HL-60 (cell line): ENCODE data around the gene EXOC3L2.

Experiments used
- DNase-seq, 2 experiments: peaks; one replicate each; pipeline ENCODE4 v3.0.0-alpha.2; 2010 to 2020; ENCODE audit warnings: low read depth in 1 of 2, low spot score in 1 of 2
- H3K27ac ChIP-seq: fragments of 250-450 bp; sonication (Bioruptor Pico); replicated peaks from 2 replicates; pipeline ENCODE4 v1.5.1; 2020; ENCODE audit warnings: mild to moderate bottlenecking, moderate library complexity
- H3K27me3 ChIP-seq: fragments of 250-450 bp; sonication (Bioruptor Pico); 2 replicates; pipeline ENCODE4 v1.5.1; 2021; ENCODE audit warnings: mild to moderate bottlenecking, moderate library complexity; ENCODE audit not compliant: insufficient read depth, poor library complexity, severe bottlenecking
- H3K4me3 ChIP-seq: replicated peaks from 2 replicates; pipeline ENCODE4 v1.5.1; 2011; ENCODE audit warnings: mild to moderate bottlenecking, control low read depth, low read length; ENCODE audit not compliant: insufficient read depth
- CTCF ChIP-seq: IDR thresholded peaks from one replicate; pipeline ENCODE4 v1.5.1; 2011; ENCODE audit warnings: low read length, control low read depth, inconsistent platforms; ENCODE audit not compliant: insufficient read depth
- GABPA ChIP-seq: IDR thresholded peaks from 2 replicates; pipeline ENCODE4 v1.6.1; 2012; ENCODE audit warnings: low read depth
- POLR2AphosphoS5 ChIP-seq: IDR thresholded peaks from 2 replicates; pipeline ENCODE4 v1.6.1; 2012; ENCODE audit warnings: low read depth
- REST ChIP-seq: IDR thresholded peaks from 2 replicates; pipeline ENCODE4 v1.6.1; 2012; ENCODE audit warnings: low read depth; ENCODE audit not compliant: insufficient replicate concordance
- SPI1 ChIP-seq: IDR thresholded peaks from 2 replicates; pipeline ENCODE4 v1.6.1; 2012; ENCODE audit warnings: low read depth, mild to moderate bottlenecking, borderline replicate concordance

The EXOC3L2 gene

GRCh38 chr19:45251452-45252354 lies 6.5 kb upstream of the EXOC3L2 start:
- no peak for TF ChIP-seq GABPA
- no peak for TF ChIP-seq SPI1
- no peak for TF ChIP-seq CTCF
- no peak for TF ChIP-seq POLR2AphosphoS5
- no peak for TF ChIP-seq REST
- Histone ChIP-seq H3K4me3 (peak overlapping the region; percentile 71), H3K27ac (no peak overlapping the region), H3K27me3 (no peaks in the 10 kb centered on the region)
- no peak for DNase-seq

GRCh38 chr19:45250832-45251451 lies 5.7 kb upstream of the EXOC3L2 start, which contains the start of gene MARK4:
Gene MARK4, plus strand, starts transcription at chr19:45251271. Its CDS starts 318 bp downstream, at chr19:45251589.
- H3K27me3 ChIP-seq, result no peaks in the 10 kb centered on the region
- no peak for TF ChIP-seq CTCF
- no peak for TF ChIP-seq GABPA
- no peak for TF ChIP-seq SPI1
- TF ChIP-seq POLR2AphosphoS5, result no peak
- no peak for TF ChIP-seq REST
- H3K4me3 ChIP-seq, result peak within 1 kb of the TSS; percentile 71
- no peak within 1 kb of the TSS; the same call in 1 of the 2 replicates for H3K27ac ChIP-seq
- DNase-seq, result peak in 1 of 2 experiments; percentile 32

- Histone ChIP-seq H3K27ac (no peak overlapping the region; the same call in 1 of the 2 replicates), H3K27me3 (no peaks in the 10 kb centered on the region), H3K4me3 (peak overlapping the region; percentile 54)
- no peak for DNase-seq
- TF ChIP-seq GABPA (no peak), REST (no peak), CTCF (no peak), SPI1 (no peak), POLR2AphosphoS5 (no peak)
These were observed 5.1 kb upstream of the EXOC3L2 start for GRCh38 chr19:45250216-45250831.
